KOPT-K1 (cell line): ENCODE measurements around the gene SOS1.
"Not testable (repeated sequence)": the region's sequence is repeated elsewhere in the genome, so short reads cannot be mapped to it uniquely, and the experiment has no call there.

ENCODE experiments used
- H3K27ac ChIP-seq: fragments of 200-600 bp; sonication (generic); 2 replicates; pipeline ENCODE4 v1.5.1; 2016; ENCODE audit warnings: antibody characterized with exemption, mild to moderate bottlenecking, low read depth, low read length; ENCODE audit not compliant: poor library complexity, severe bottlenecking
- H3K36me3 ChIP-seq: fragments of 200-600 bp; sonication (generic); 2 replicates; pipeline ENCODE4 v1.5.1; 2017; ENCODE audit warnings: antibody characterized with exemption, mild to moderate bottlenecking, low read length, moderate library complexity; ENCODE audit not compliant: insufficient read depth
- H3K9me3 ChIP-seq: fragments of 200-600 bp; sonication (generic); 2 replicates; pipeline ENCODE4 v1.5.1; 2017; ENCODE audit warnings: antibody characterized with exemption, low read length, mild to moderate bottlenecking; ENCODE audit not compliant: insufficient read depth, poor library complexity, severe bottlenecking

Gene SOS1

DNA sequence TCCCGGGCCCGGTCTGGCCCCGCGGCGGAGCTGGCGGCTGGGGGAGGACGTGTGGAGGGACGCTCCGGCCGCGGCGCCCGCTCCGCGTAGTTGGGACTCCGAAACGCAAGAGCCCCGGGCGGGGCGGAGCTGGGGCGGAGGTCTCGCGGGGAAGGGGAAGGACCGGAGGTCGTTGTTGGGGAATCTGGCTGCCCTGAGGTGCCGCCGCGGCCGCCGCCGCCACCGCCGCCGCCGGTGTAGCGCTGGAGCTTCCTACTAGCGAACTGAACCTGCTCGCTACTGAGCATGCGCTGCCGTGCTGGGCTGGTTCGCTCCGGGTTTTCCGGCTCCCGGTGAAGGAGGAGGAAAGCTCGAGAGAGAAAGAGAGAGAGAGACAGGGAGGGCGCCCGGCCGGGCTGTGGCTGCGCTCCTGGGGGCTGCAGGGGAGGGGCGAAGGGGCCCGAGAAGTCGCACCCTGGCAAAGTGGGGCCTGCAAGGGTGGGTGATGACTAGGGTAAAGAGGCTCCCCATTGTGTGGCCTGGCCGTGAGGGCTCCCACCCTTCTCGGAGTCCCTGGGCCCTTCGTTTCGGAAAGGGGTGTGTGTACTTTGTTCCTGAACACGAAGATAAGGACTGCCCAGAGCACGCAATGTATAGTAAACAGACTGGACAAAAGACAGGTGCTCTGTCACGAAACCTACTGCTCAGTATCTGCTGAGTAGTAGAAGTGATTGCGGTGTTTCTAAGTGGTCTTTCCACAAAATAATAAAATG is at the start of gene SOS1:
Gene SOS1, minus strand, starts transcription at position 281 of the 752 bp plus-strand sequence. CDS start 629 bp downstream, outside the sequence.
- Histone ChIP-seq H3K36me3 (peaks cover 14% of the 10 kb centered on the region), H3K27ac (peak within 1 kb of the TSS; percentile 76), H3K9me3 (no peaks in the 10 kb centered on the region)

DNA sequence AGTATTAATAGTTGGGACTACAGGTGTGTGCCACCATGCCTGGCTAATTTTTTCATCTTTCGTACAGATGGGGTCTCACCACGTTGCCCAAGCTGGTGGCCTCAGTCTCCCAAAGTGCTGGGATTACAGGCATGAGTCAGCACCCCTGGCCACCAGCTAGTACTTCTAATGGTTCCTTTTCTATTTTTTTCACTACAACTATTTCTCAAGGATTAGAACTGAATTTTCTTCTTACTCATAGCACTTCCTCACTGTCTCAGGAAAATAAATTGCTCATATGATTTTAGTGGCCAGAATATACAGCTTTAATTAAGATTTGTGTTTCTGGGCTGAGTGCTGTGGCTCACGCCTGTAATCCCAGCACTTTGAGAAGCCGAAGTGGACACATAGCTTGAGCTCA is 43.2 kb upstream of the SOS1 start:
- H3K9me3 ChIP-seq: no peaks in the 10 kb centered on the region
- H3K36me3 ChIP-seq: no peaks in the 10 kb centered on the region
- H3K27ac ChIP-seq: no peak overlapping the region

DNA sequence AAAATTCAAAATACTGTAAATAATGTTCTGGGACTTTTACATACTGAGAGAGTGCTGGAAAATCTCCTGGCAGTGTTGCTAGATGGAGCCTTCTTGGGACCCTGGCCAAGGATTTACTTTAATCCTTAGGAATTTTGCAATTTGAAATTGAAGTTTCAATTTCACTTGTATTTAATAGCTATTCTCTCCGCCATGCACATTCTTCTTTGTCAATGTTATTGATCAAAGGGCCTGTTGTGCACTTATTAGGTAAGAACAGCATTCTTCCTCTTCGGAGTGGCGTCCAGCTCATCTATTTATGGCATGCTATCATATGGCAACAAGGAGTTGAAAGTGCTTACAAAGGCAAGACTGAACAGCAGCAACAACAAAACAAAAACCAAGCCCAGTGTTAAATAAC is 40.1 kb upstream of the SOS1 start:
- no peaks in the 10 kb centered on the region for H3K36me3 ChIP-seq
- H3K27ac ChIP-seq: no peak overlapping the region
- H3K9me3 ChIP-seq: no peaks in the 10 kb centered on the region

DNA sequence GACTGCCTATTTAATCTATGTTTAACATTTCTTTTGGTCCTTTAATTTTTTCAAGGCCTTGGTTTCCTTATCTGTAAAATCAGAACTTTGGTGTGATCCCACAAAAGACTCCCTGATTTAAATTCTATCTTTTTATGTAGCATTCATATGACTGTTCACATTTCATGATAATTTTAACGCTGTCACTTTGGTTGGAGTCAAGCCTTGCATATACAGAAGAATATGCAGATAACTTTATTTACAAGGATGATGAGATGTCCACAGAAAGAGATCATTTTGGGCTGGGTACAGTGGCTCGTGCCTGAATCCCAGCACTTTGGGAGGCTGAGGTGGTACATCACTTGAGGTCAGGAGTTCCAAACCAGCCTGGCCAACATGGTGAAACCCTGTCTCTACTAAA is 38.4 kb upstream of the SOS1 start:
- Histone ChIP-seq H3K27ac (no peak overlapping the region), H3K36me3 (no peaks in the 10 kb centered on the region), H3K9me3 (no peaks in the 10 kb centered on the region)

DNA sequence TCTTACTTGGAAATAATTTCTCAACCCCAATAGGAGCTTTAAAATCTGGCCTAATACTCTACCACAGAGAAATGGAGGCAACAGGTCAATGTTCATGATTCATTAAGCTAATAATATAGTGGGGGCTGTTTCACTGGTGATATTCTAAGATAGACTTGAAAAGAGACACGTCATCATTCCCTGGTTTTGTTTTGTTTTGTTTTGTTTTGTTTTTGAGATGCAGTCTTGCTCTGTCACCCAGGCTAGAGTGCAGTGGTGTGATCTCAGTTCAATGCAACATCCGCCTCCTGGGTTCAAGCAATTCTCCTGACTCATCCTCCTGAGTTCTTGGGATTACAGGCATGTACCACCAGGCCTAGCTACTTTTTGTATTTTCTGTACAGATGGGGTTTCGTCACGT is 37.5 kb upstream of the SOS1 start:
- Histone ChIP-seq H3K27ac (no peak overlapping the region), H3K9me3 (no peaks in the 10 kb centered on the region), H3K36me3 (no peaks in the 10 kb centered on the region)

DNA sequence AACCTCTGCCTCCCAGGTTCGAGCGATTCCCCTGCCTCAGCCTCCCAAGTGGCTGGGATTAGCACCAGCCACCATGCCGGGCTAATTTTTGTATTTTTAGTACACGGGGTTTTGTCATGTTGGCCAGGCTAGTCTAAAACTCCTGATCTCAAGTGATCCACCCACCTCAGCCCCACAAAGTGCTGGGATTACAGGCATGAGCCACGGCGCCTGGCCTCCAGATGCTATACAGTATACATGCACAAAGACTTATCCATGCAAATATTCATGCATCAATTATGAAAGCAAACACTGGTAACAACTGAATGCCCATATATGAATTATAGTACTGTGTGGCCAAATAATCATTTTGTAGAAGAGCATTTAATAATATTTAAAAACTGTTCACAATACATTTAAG is 36.0 kb upstream of the SOS1 start:
- Histone ChIP-seq H3K9me3 (no peaks in the 10 kb centered on the region), H3K36me3 (no peaks in the 10 kb centered on the region), H3K27ac (no peak overlapping the region)

DNA sequence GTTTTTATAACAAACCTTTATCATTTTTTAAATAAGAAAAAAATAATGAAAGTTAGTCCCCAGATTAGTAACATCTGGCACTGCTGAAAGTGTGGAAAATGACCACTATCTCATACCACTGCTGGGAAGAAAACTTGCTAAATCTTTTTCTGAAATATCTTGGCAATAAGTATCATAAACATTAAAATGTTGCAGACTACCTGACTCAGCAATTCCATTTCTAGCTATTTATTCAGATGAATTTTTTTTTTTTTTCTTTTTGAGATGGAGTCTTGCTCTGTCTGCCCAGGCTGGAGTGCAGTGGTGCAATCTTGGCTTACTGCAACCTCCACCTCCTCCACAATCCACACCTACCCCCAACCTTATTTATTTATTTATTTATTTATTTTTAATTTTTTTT is 35.3 kb upstream of the SOS1 start:
- H3K9me3 ChIP-seq: no peaks in the 10 kb centered on the region
- H3K36me3 ChIP-seq: no peaks in the 10 kb centered on the region
- H3K27ac ChIP-seq: no peak overlapping the region

DNA sequence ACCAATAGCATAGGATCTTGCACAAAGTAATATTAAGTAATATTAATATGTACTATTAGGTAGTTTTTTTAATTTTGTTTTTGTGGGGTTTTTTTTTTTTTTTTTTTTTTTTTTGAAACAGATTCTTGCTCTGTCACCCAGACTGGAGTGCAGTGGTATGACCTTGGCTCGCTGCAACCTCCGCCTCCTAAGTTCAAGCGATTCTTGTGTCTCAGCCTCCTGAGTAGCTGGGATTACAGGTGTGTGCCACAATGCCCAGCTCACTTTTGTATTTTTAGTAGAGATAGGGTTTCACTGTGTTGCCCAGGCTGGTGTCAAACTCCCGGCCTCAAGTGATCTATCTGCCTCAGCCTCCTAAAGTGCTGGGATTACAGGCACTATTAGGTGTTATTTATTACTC is 34.7 kb upstream of the SOS1 start:
- not testable (repeated sequence) for H3K27ac ChIP-seq, H3K9me3 ChIP-seq, H3K36me3 ChIP-seq

DNA sequence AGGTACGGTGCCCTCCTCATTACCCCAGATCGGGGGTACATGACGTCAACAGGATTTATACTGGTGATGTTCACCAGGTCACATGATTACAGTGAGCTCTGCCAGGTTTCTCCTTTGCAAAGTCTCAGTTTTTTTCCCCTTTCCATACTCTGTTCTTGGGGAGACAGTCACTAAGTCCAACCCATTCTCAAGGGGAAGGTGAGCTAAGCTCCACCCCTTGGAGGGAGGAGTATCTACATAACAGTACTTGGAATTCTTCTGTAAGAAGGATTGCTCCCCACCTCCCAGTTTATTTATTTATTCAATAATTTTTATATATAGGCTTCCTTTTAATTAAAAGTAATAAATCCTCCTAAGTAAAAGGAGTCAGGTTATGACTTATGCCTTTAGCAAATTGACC is 34.1 kb upstream of the SOS1 start:
- H3K9me3 ChIP-seq: no peaks in the 10 kb centered on the region
- no peak overlapping the region for H3K27ac ChIP-seq
- H3K36me3 ChIP-seq: no peaks in the 10 kb centered on the region

DNA sequence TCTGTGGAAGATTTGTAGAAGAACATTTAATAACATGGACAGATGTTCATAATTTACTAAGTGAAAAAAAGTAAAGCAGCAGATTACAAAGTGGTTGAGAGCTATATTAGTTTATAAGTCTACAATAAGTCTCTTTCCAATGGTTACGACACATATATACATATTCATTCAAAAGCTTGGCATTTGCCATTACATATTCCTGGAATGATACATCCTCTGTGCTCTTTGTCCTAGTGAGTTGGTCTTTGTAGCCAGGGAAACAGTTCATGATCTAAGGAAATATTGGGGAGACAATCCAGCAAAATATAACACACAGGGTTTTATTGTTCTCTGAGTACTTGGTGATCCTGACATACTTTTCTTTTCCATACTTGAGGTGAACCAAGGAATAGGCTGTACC is 32.5 kb upstream of the SOS1 start:
- Histone ChIP-seq H3K27ac (no peak overlapping the region), H3K9me3 (no peaks in the 10 kb centered on the region), H3K36me3 (no peaks in the 10 kb centered on the region)

DNA sequence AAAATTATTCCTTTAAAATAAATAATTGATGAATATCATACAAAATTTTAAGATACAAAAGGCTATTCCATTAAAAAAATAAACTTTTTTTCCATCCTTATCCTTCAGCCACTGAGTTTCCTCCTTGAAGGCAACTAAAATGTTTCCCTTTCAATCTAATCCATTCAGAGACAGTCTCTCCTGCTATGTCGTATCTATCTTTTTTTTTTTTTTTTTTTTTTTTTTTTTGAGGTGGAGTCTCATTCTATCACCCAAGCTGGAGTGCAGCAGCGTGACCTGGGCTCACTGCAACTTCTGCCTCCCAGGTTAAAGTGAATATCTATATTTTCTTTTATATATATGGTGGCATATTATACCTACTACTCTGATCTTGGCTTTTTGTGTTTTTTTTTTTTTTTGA is 31.7 kb upstream of the SOS1 start:
- Histone ChIP-seq H3K27ac (no peak overlapping the region), H3K9me3 (no peaks in the 10 kb centered on the region), H3K36me3 (no peaks in the 10 kb centered on the region)

DNA sequence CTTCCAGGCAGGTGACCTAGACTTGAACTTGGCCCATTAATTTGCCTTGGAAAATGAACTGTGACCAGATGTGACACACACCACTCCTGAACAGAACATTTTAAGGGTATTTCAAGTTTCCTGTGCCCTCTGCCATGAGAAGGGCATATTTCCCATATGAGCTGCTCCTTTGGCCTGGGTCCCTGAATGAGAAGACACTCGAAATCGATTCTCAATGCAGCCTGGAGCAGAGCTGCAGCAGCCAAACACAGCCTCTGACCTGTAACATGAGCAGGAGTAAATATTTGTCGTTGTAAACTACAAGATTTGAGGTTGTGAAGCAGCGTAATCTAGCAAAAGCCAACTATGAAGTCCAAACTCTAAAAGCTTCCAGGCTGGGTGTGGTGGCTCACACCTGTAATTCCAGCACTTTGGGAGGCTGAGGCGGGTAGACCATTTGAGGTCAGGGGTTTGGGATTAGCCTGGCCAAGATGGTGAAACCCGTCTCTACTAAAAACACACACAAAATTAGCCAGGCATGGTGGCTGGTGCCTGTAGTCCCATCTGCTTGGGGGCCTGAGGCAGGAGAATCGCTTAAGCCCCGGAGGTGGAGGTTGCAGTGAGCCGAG is 30.1 kb upstream of the SOS1 start:
- H3K27ac ChIP-seq: no peak overlapping the region
- no peaks in the 10 kb centered on the region for H3K36me3 ChIP-seq
- H3K9me3 ChIP-seq: no peaks in the 10 kb centered on the region

DNA sequence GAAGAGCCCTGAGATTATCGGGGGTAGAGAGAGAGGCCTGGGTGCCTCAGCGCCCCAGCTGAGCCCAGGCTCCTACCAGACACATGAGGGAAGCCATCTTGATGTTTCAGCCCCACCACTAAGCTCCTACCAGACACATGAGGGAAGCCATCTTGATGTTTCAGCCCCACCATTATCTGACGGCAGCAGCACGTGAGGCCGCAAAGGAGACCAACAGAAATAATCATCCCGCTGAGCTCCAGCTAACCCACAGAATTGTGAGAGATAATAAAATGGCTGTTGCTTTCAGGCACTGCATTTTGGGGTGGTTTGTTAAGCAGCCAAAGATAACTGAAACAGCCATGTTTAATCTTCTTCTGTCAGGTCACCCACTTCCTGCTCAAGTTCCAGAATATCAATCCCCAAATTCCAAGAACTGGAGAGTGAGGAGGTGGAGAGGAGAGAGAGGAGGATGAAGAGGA is 29.3 kb upstream of the SOS1 start:
- H3K36me3 ChIP-seq: no peaks in the 10 kb centered on the region
- no peak overlapping the region for H3K27ac ChIP-seq
- H3K9me3 ChIP-seq: no peaks in the 10 kb centered on the region

DNA sequence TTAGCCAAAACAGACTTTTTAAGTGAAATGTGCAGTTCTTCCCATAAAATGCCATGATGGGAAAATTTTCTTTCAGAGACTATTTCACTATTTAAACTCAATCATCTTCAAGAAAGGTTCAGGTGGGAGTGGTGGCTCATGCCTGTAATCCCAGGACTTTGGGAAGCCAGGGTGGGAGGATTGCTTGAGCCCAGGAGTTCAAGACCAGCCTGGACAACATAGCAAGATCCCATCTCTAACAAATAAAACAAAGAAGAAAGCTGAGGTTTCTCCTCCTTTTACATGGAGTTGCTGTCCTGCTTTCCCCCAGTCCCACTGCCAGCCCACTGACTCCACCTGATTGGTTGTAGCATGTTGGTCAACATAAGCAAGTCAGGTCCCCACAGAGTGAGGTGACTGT is 25.8 kb upstream of the SOS1 start:
- Histone ChIP-seq H3K36me3 (no peaks in the 10 kb centered on the region), H3K27ac (no peak overlapping the region), H3K9me3 (no peaks in the 10 kb centered on the region)

DNA sequence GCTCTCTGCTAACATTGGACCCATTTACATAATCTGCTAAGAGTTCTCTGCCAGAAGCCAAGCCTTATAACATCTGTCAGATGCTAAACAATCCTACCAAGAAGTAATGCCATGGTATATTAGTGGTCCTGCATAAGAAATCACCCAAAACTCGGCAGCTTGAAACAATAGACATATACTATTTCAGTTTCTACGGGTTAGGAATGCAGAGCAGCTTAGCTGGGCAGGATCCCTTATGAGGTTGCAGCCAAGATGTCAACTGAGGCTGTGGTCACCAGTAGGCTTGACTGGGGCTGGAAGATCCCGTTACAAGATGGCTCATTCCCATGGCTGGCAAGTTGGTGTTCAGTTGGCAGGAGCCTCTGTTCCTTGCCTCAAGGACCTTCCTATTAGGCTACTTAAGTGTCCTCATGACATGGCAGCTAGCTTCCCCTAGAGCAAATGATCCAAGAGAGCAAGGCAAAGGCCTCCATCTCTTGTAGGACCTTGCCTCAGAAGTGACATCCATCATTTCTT is 25.1 kb upstream of the SOS1 start:
- Histone ChIP-seq H3K27ac (no peak overlapping the region), H3K36me3 (no peaks in the 10 kb centered on the region), H3K9me3 (no peaks in the 10 kb centered on the region)

DNA sequence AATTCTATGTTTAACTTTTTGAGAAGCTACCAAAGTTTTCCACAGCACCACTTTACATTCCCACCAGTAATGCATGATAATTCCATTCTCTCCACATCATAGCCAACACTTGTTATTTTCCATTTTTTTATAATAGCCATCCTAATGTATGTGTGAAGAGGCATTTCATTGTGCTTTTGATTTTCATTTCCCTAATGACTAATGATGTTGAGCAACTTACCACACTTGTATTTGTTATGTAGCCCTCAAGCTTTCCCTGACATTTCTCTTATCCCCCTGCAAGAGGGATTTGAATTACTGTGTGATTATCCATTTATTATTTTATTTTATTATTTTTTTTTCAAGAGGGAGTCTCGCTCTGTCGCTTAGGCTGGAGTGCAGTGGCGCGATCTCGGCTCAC is 23.6 kb upstream of the SOS1 start:
- no peaks in the 10 kb centered on the region for H3K9me3 ChIP-seq
- no peak overlapping the region for H3K27ac ChIP-seq
- no peaks in the 10 kb centered on the region for H3K36me3 ChIP-seq
